ENCODE results near the gene MECR. TPM values are rescaled to one million over a fixed set of nuclear protein-coding genes. Genes with fewer than 3 reads are reported as not detected.

MECR gene
- total RNA-seq, 1 donor from 2014 or later, result 15.2 TPM

- Mint-ChIP-seq H3K4me3 (ENCODE audit: unreplicated experiment) (no peak overlapping the region), H3K4me1 (ENCODE audit: low read depth) (peaks cover 13% of the 10 kb centered on the region), H3K27me3 (ENCODE audit: low read depth) (no peaks in the 10 kb centered on the region), H3K36me3 (ENCODE audit: low read depth) (no peaks in the 10 kb centered on the region), H3K9me3 (ENCODE audit: low read depth) (no peaks in the 10 kb centered on the region), H3K27ac (ENCODE audit: unreplicated experiment) (no peak overlapping the region)
- DNase-seq (ENCODE audit: low spot score), result no peak
- TF ChIP-seq CTCF (IDR thresholded peaks at IDR 0.05), result no peak
These were observed 12.5 kb upstream of the MECR start for GRCh38 chr1:29243023-29243870.

- Mint-ChIP-seq H3K27me3 (ENCODE audit: low read depth) (no peaks in the 10 kb centered on the region), H3K9me3 (ENCODE audit: low read depth) (no peaks in the 10 kb centered on the region)
These were observed 10.3 kb upstream of the MECR start for GRCh38 chr1:29240986-29241385.

GRCh38 chr1:29240400-29240837, 9.7 kb upstream of the MECR start:
- Mint-ChIP-seq H3K4me1 (ENCODE audit: low read depth) (peaks cover 24% of the 10 kb centered on the region), H3K9me3 (ENCODE audit: low read depth) (no peaks in the 10 kb centered on the region), H3K36me3 (ENCODE audit: low read depth) (no peaks in the 10 kb centered on the region), H3K4me3 (ENCODE audit: unreplicated experiment) (no peak overlapping the region), H3K27ac (ENCODE audit: unreplicated experiment) (no peak overlapping the region), H3K27me3 (ENCODE audit: low read depth) (no peaks in the 10 kb centered on the region)
- peak; percentile 42 for TF ChIP-seq CTCF (IDR thresholded peaks at IDR 0.05)
- no peak for DNase-seq (ENCODE audit: low spot score)

More at GRCh38 chr1:29240986-29241385, 10.3 kb upstream of the MECR start:
- TF ChIP-seq CTCF (IDR thresholded peaks at IDR 0.05), result no peak
- DNase-seq (ENCODE audit: low spot score), result no peak
- Mint-ChIP-seq H3K4me1 (ENCODE audit: low read depth) (peaks cover 20% of the 10 kb centered on the region), H3K27ac (ENCODE audit: unreplicated experiment) (no peak overlapping the region), H3K36me3 (ENCODE audit: low read depth) (no peaks in the 10 kb centered on the region), H3K4me3 (ENCODE audit: unreplicated experiment) (no peak overlapping the region)

GRCh38 chr1:29239142-29239541, 8.4 kb upstream of the MECR start:
- no peak for DNase-seq (ENCODE audit: low spot score)
- peaks cover 24% of the 10 kb centered on the region for H3K4me1 Mint-ChIP-seq (ENCODE audit: low read depth)
- no peaks in the 10 kb centered on the region for H3K27me3 Mint-ChIP-seq (ENCODE audit: low read depth)
- H3K27ac Mint-ChIP-seq (ENCODE audit: unreplicated experiment), result no peak overlapping the region
- no peaks in the 10 kb centered on the region for H3K36me3 Mint-ChIP-seq (ENCODE audit: low read depth)
- H3K9me3 Mint-ChIP-seq (ENCODE audit: low read depth), result no peaks in the 10 kb centered on the region
- no peak overlapping the region for H3K4me3 Mint-ChIP-seq (ENCODE audit: unreplicated experiment)
- TF ChIP-seq CTCF (IDR thresholded peaks at IDR 0.05), result no peak

GRCh38 chr1:29238620-29239002, 7.9 kb upstream of the MECR start:
- peak; percentile 20 for TF ChIP-seq CTCF (IDR thresholded peaks at IDR 0.05)
- DNase-seq (ENCODE audit: low spot score), result peak; percentile 68
- Mint-ChIP-seq H3K36me3 (ENCODE audit: low read depth) (no peaks in the 10 kb centered on the region), H3K4me3 (ENCODE audit: unreplicated experiment) (peak overlapping the region; percentile 72), H3K9me3 (ENCODE audit: low read depth) (no peaks in the 10 kb centered on the region), H3K27ac (ENCODE audit: unreplicated experiment) (peak overlapping the region; percentile 83), H3K27me3 (ENCODE audit: low read depth) (peaks cover 3% of the 10 kb centered on the region), H3K4me1 (ENCODE audit: low read depth) (peaks cover 24% of the 10 kb centered on the region)

All from chondrocyte (in vitro differentiated cells).